K562 (cell line): Measurements from ENCODE around the gene VWA5B1. TPM values are rescaled to one million over a fixed set of nuclear protein-coding genes. Genes with fewer than 3 reads are reported as not detected.

ENCODE experiments used
- ATAC-seq: fragments of 200-7000 bp; cut with Tn5 transposase; 3 replicates; pipeline ENCODE4 v1.9.1; 2020; ENCODE audit warnings: moderate library complexity
- BruUV-seq: library from RNA; stranded (reverse); fragments of 400-500 nt; replicated peaks from 2 replicates; lab custom pipeline; 2021; lab: Mats Ljungman, UMichigan
- CTCF ChIA-PET: fragments of 300-600 bp; formaldehyde crosslinking; extraction: SDS; loops from one replicate; lab custom pipeline; 2021; ENCODE audit warnings: low intra/inter-chr PET ratio; lab: Yijun Ruan, JAX
- POLR2A ChIA-PET: fragments of 300-600, 350-650 bp; sonication (Branson Sonifier 250); formaldehyde crosslinking; extraction: SDS; loops from one replicate; lab custom pipeline; 2021; ENCODE audit warnings: antibody characterized with exemption, inconsistent platforms; lab: Yijun Ruan, JAX
- DNase-seq, 4 experiments: peaks; one replicate each; pipeline versions ENCODE4 v3.0.0 to v3.0.0-alpha.2; 2011 to 2018; ENCODE audit warnings: low spot score in 3 of 4, mixed read lengths in 3 of 4; ENCODE audit errors: extremely low read depth in 1 of 4
- FAIRE-seq: peaks from 2 replicates; lab custom pipeline; 2011; peaks lifted over from hg19 to GRCh38; lab: Jason Lieb, UNC
- H2AFZ ChIP-seq: 2 replicates; pipeline ENCODE4 v1.6.0; 2011; ENCODE audit warnings: low read depth, low read length, control low read depth, inconsistent platforms
- H3K27ac ChIP-seq: fragments of 200-600 bp; 3 replicates; pipeline ENCODE4 v1.8.0; 2011; ENCODE audit warnings: low read depth, mild to moderate bottlenecking, control low read depth, inconsistent platforms, low read length, moderate library complexity, mixed read lengths; ENCODE audit errors: extremely low read depth
- H3K27me3 ChIP-seq, 2 experiments: fragments of 300-600 bp in 1 of 2; 2 replicates in 1 of 2; 3 replicates in 1 of 2; pipeline versions ENCODE4 v1.6.0 to v1.8.0; 2011; ENCODE audit warnings: inconsistent platforms in 2 of 2, low read length in 2 of 2, mild to moderate bottlenecking in 1 of 2, mixed read lengths in 1 of 2, moderate library complexity in 1 of 2; ENCODE audit not compliant: control insufficient read depth in 2 of 2, insufficient read depth in 2 of 2
- H3K36me3 ChIP-seq: fragments of 300-600 bp; 3 replicates; pipeline ENCODE4 v1.8.0; 2011; ENCODE audit warnings: mild to moderate bottlenecking, low read length, inconsistent platforms; ENCODE audit not compliant: control insufficient read depth, insufficient read depth
- H3K4me1 ChIP-seq, 2 experiments: fragments of 200-600 bp in 1 of 2; replicated peaks in 1 of 2; 2 replicates in 1 of 2; 3 replicates in 1 of 2; pipeline versions ENCODE4 v1.5.1 to v1.8.0; 2011; ENCODE audit warnings: inconsistent platforms in 2 of 2, low read length in 2 of 2, mild to moderate bottlenecking in 1 of 2, mixed read lengths in 1 of 2, moderate library complexity in 1 of 2; ENCODE audit not compliant: control insufficient read depth in 2 of 2, insufficient read depth in 2 of 2
- H3K4me2 ChIP-seq: 2 replicates; pipeline ENCODE4 v1.6.1; 2011; ENCODE audit warnings: low read length, control low read depth, inconsistent platforms, mixed read lengths; ENCODE audit not compliant: insufficient read depth
- H3K4me3 ChIP-seq: fragments of 200-600 bp; sonication (generic), shearing (Covaris generic); 2 replicates; pipeline ENCODE4 v1.5.1; 2016; ENCODE audit warnings: control low read depth, inconsistent platforms
- H3K79me2 ChIP-seq: fragments of 200-600 bp; 3 replicates; pipeline ENCODE4 v1.8.0; 2011; ENCODE audit warnings: low read length, inconsistent platforms; ENCODE audit not compliant: control insufficient read depth, insufficient read depth
- H3K9ac ChIP-seq, 2 experiments: 2 replicates each; pipeline versions ENCODE4 v1.6.0 to v1.6.1; 2011; ENCODE audit warnings: low read depth in 2 of 2, low read length in 2 of 2, control low read depth in 1 of 2, inconsistent platforms in 1 of 2, mild to moderate bottlenecking in 1 of 2, mixed read lengths in 1 of 2; ENCODE audit not compliant: insufficient read depth in 1 of 2
- H3K9me1 ChIP-seq: one replicate; pipeline ENCODE4 v1.6.0; 2011; ENCODE audit warnings: inconsistent platforms, mild to moderate bottlenecking, low read length, moderate library complexity; ENCODE audit not compliant: control insufficient read depth, insufficient read depth
- H3K9me3 ChIP-seq: replicated peaks from 2 replicates; pipeline ENCODE4 v1.5.1; 2011; ENCODE audit warnings: low read depth, low read length, inconsistent platforms; ENCODE audit not compliant: control insufficient read depth, insufficient read depth
- H4K20me1 ChIP-seq: replicated peaks from 2 replicates; pipeline ENCODE4 v1.6.1; 2011; ENCODE audit warnings: low read length, inconsistent platforms, mixed read lengths; ENCODE audit not compliant: control insufficient read depth, insufficient read depth
- RFX1 ChIP-seq: fragments of 450-650 bp; IDR thresholded peaks from 2 replicates; pipeline ENCODE4 v1.6.1; 2016; ENCODE audit warnings: mild to moderate bottlenecking, moderate library complexity
- TCFL5 ChIP-seq: fragments of 250-450 bp; sonication (Bioruptor Pico); conservative IDR thresholded peaks from 2 replicates; pipeline ENCODE4 v1.6.1; 2021; ENCODE audit warnings: mild to moderate bottlenecking, moderate library complexity, matching md5 sums
- THRAP3 ChIP-seq: fragments of 450-650 bp; IDR thresholded peaks from 2 replicates; pipeline ENCODE4 v1.6.1; 2016; ENCODE audit warnings: mild to moderate bottlenecking, inconsistent platforms, borderline replicate concordance
- ZFPM2 ChIP-seq: fragments of 250-450 bp; sonication (Bioruptor Pico); IDR thresholded peaks from 2 replicates; pipeline ENCODE4 v1.5.1; 2022; ENCODE audit warnings: mild to moderate bottlenecking
- ZNF75A ChIP-seq: fragments of 450-650 bp; formaldehyde crosslinking; IDR thresholded peaks from 2 replicates; pipeline ENCODE4 v1.4.0; 2020; ENCODE audit warnings: mild to moderate bottlenecking
- WGBS: fragments of 100-300 bp; shearing (Covaris generic); methylation state at CpG from one replicate; pipeline ENCODE4 v1.1.6; 2016; ENCODE audit warnings: low coverage, mixed read lengths; ENCODE audit not compliant: insufficient coverage; ENCODE audit errors: missing lambda C conversion rate; 5-methylcytosine and 5-hydroxymethylcytosine counted together
- in situ Hi-C: fragments of 300-500 bp; cut with MboI; formaldehyde crosslinking; loops from 4 replicates; pipeline ENCODE4 v1.15.0; 2018; ENCODE audit warnings: inconsistent platforms, mixed read lengths
- intact Hi-C: fragments of 100-400 bp; cut with micrococcal nuclease; formaldehyde crosslinking; loops from 2 replicates; pipeline ENCODE4 v1.14.2; 2022
- polyA plus RNA-seq, 8 experiments: library from polyadenylated mRNA; depleted of rRNA in 4 of 8; stranded (reverse) in 5 of 8; unstranded in 3 of 8; fragments of >200 nt; fragmentation: Nextera tagmentation in 2 of 8; fragmentation: Illumina TruSeq in 1 of 8; extraction: Ambion mirVana in 2 of 8; extraction: Trizol in 1 of 8; gene quantifications; 2 replicates each; pipeline versions ENCODE4 v1.2.1 to v1.2.3, GENCODE V29; 2011 to 2014; ENCODE audit warnings: inconsistent platforms in 1 of 8, missing spikeins in 1 of 8
- total RNA-seq, 7 experiments: library from RNA; depleted of rRNA in 6 of 7; stranded (reverse); fragments of >200 nt in 6 of 7; fragmentation: Illumina TruSeq in 2 of 7; extraction: Trizol in 2 of 7; gene quantifications; 2 replicates each; pipeline versions ENCODE4 v1.2.1 to v1.2.3, GENCODE V29; 2011 to 2021; ENCODE audit warnings: low replicate concordance in 1 of 7
- TF ChIP-seq, protein P1 (sequence below): IDR thresholded peaks from 2 replicates; pipeline ENCODE4 v1.6.1; 2014; ENCODE audit warnings: antibody characterized with exemption

VWA5B1 gene
- total and polyA plus RNA-seq, 9 of the 15 experiments (the other 6 are each of a cell fraction or from before 2014, with no cell fraction given), result not detected

DNA sequence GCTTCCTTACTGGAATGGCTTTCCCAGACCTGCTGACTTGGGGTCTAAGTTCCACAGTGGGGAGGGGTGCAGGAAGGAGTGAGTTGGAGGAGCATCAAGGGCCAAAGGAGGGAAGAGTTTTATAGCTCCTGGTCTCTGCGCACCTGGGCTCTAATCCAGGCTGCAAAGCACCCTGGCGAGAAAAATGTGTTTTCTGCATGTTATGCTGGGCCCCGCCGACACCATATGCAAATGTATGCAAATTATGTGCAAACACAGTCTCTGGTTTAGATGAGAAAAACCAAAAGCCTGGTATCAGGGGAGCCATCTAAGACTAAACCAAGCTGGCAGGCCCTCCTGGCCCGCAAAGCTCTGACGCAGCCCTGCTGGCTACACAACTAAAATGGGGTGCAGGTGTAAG is 95.0 kb downstream of the VWA5B1 start (continued):
- TF ChIP-seq THRAP3 (no peak), TCFL5 (CRISPR knock-in tag) (no peak), ZFPM2 (CRISPR knock-in tag) (no peak)
- TF ChIP-seq, protein P1, sequence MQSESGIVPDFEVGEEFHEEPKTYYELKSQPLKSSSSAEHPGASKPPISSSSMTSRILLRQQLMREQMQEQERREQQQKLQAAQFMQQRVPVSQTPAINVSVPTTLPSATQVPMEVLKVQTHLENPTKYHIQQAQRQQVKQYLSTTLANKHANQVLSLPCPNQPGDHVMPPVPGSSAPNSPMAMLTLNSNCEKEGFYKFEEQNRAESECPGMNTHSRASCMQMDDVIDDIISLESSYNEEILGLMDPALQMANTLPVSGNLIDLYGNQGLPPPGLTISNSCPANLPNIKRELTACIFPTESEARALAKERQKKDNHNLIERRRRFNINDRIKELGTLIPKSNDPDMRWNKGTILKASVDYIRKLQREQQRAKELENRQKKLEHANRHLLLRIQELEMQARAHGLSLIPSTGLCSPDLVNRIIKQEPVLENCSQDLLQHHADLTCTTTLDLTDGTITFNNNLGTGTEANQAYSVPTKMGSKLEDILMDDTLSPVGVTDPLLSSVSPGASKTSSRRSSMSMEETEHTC, result no peak

DNA sequence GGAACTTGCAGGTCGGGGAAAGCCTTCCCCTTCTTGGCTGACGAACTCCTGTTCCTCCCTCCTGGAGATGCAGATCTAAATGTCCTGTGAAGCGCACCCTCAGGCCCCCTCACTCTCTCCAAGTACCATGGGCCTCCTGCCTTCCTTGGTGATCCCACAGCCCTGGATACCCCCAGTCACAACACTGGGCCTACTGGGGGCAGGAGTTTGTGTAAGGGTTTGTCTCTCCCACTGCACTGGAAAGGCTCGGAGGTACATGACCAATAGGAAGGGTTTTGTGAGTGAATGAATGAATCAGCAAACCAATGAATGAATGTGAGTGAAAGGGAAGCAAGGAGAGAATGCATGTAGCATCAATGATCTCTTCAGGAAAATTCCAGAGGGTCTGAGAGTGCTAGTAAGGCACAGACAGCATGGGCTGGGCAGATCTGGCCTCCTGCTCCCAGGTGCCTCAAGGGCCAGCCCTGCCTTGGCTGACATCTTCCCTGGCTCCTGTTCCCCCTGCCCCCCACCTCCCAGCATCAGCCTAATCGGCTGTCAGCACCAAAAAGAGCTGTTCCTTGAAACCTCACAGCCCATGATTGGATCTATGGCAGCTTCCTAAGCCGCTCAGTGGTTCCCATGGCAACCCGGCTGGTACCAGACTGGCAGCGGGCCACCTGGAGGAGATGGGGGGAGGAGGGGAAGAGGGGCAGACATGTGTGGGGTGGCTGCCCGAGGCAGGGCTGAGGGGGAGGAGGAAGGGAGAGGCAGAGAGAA is 95.8 kb downstream of the VWA5B1 start:
- no peaks in the 10 kb centered on the region for H3K36me3 ChIP-seq
- no peaks in the 10 kb centered on the region for H3K9me3 ChIP-seq
- H4K20me1 ChIP-seq, result peaks cover 13% of the 10 kb centered on the region
- no peak overlapping the region for H3K9ac ChIP-seq
- no TSS peak for BruUV-seq
- H3K27me3 ChIP-seq, result peaks cover 9 to 31% of the 10 kb centered on the region in 2 experiments
- ATAC-seq, result no peak
- no peak overlapping the region for H3K4me3 ChIP-seq
- CTCF ChIA-PET, result no interaction called here
- intact Hi-C loops, result no loop called here
- 1% methylated on average over 9 of the region's 9 CpGs for WGBS
- no peak for DNase-seq
- POLR2A ChIA-PET, result interaction anchor here (0.6 kb wide), 1 partner anchor 273 kb away, joined by 3 read pairs; no protein-coding TSS in a partner anchor
- H3K4me1 ChIP-seq, result no peaks in the 10 kb centered on the region
- H2AFZ ChIP-seq, result no peak overlapping the region
- in situ Hi-C loops, result no loop called here
- H3K79me2 ChIP-seq, result no peaks in the 10 kb centered on the region
- H3K4me2 ChIP-seq, result no peak overlapping the region
- no peak for FAIRE-seq
- no peak for TF ChIP-seq ZNF75A
- peak; percentile 60 for TF ChIP-seq RFX1
- no peak overlapping the region for H3K27ac ChIP-seq
- H3K9me1 ChIP-seq, result no peaks in the 10 kb centered on the region
